Stimulated activated naive CD8-positive, alpha-beta T cell treated with anti-CD3 and anti-CD28 coated beads, Interleukin-15, amount 100 ng/mL, for 72 hours (primary cell): ENCODE measurements around the gene BDKRB2.

Experiments used
- ATAC-seq: fragments of 150-1000 bp; cut with Tn5 transposase; 2 replicates; pipeline ENCODE4 v1.10.0; 2021; ENCODE audit warnings: mild to moderate bottlenecking, moderate library complexity
- DNase-seq, 2 donors: peaks; one replicate each; pipeline ENCODE4 v3.0.0; 2021 to 2022
- H3K27ac Mint-ChIP-seq, 2 donors: one replicate each; pipeline ENCODE4 v1.8.0; 2022; ENCODE audit warnings: mild to moderate bottlenecking in 2 of 2, mixed read lengths in 2 of 2, moderate library complexity in 2 of 2
- H3K27me3 Mint-ChIP-seq: one replicate; pipeline ENCODE4 v1.8.0; 2022; ENCODE audit warnings: mixed read lengths
- H3K4me1 Mint-ChIP-seq: one replicate; pipeline ENCODE4 v1.8.0; 2022; ENCODE audit warnings: mild to moderate bottlenecking, mixed read lengths
- H3K4me3 Mint-ChIP-seq, 2 donors: one replicate each; pipeline ENCODE4 v1.8.0; 2022; ENCODE audit warnings: mild to moderate bottlenecking in 2 of 2, mixed read lengths in 2 of 2, moderate library complexity in 1 of 2
- H3K9me3 Mint-ChIP-seq, 2 donors: one replicate each; pipeline ENCODE4 v1.8.0; 2022; ENCODE audit warnings: mixed read lengths in 2 of 2

BDKRB2 gene

GRCh38 chr14:96257900-96258299, 53.3 kb downstream of the BDKRB2 start:
- Mint-ChIP-seq H3K9me3 (no peaks in the 10 kb centered on the region), H3K27me3 (peaks cover 54% of the 10 kb centered on the region), H3K4me1 (no peaks in the 10 kb centered on the region), H3K4me3 (no peak overlapping the region), H3K27ac (no peak overlapping the region)
- ATAC-seq (no peak), DNase-seq (no peak)

- DNase-seq (no peak), ATAC-seq (no peak)
- no peaks in the 10 kb centered on the region for H3K4me1 Mint-ChIP-seq
- peaks cover 33% of the 10 kb centered on the region for H3K27me3 Mint-ChIP-seq
- no peaks in the 10 kb centered on the region for H3K9me3 Mint-ChIP-seq
- H3K4me3 Mint-ChIP-seq = no peak overlapping the region
- no peak overlapping the region for H3K27ac Mint-ChIP-seq
These were observed 55.7 kb downstream of the BDKRB2 start for GRCh38 chr14:96260341-96260821.

- Mint-ChIP-seq H3K4me1 (no peaks in the 10 kb centered on the region), H3K4me3 (no peak overlapping the region), H3K9me3 (no peaks in the 10 kb centered on the region), H3K27ac (no peak overlapping the region), H3K27me3 (peaks cover 32% of the 10 kb centered on the region)
- no peak for ATAC-seq
- DNase-seq = no peak
These were observed 56.4 kb downstream of the BDKRB2 start for GRCh38 chr14:96261053-96261452.

GRCh38 chr14:96261772-96262655, 57.4 kb downstream of the BDKRB2 start:
- DNase-seq = no peak
- H3K4me3 Mint-ChIP-seq = no peak overlapping the region
- no peak overlapping the region for H3K27ac Mint-ChIP-seq
- H3K27me3 Mint-ChIP-seq = peaks cover 22% of the 10 kb centered on the region
- no peaks in the 10 kb centered on the region for H3K4me1 Mint-ChIP-seq
- H3K9me3 Mint-ChIP-seq = no peaks in the 10 kb centered on the region
- ATAC-seq = no peak

- Mint-ChIP-seq H3K4me3 (no peak overlapping the region), H3K27ac (no peak overlapping the region), H3K9me3 (no peaks in the 10 kb centered on the region), H3K27me3 (peaks cover 14% of the 10 kb centered on the region), H3K4me1 (no peaks in the 10 kb centered on the region)
- no peak for DNase-seq
- no peak for ATAC-seq
These were observed 58.9 kb downstream of the BDKRB2 start for GRCh38 chr14:96263347-96264199.

GRCh38 chr14:96264200-96264553, 59.5 kb downstream of the BDKRB2 start:
- DNase-seq (no peak), ATAC-seq (no peak)
- Mint-ChIP-seq H3K4me1 (no peaks in the 10 kb centered on the region), H3K27me3 (peaks cover 14% of the 10 kb centered on the region), H3K9me3 (no peaks in the 10 kb centered on the region), H3K27ac (no peak overlapping the region), H3K4me3 (no peak overlapping the region)

GRCh38 chr14:96264853-96265252, 60.2 kb downstream of the BDKRB2 start:
- no peak for DNase-seq
- Mint-ChIP-seq H3K27ac (peak overlapping the region in 1 of 2 donors; percentile 21), H3K9me3 (no peaks in the 10 kb centered on the region), H3K4me3 (no peak overlapping the region), H3K27me3 (peaks cover 14% of the 10 kb centered on the region), H3K4me1 (no peaks in the 10 kb centered on the region)
- ATAC-seq = no peak

GRCh38 chr14:96265383-96266095, 60.9 kb downstream of the BDKRB2 start:
- peaks cover 10% of the 10 kb centered on the region for H3K27me3 Mint-ChIP-seq
- ATAC-seq (no peak), DNase-seq (no peak)
- H3K27ac Mint-ChIP-seq = no peak overlapping the region
- no peaks in the 10 kb centered on the region for H3K4me1 Mint-ChIP-seq
- H3K9me3 Mint-ChIP-seq = no peaks in the 10 kb centered on the region
- no peak overlapping the region for H3K4me3 Mint-ChIP-seq

GRCh38 chr14:96267336-96267735, 62.7 kb downstream of the BDKRB2 start:
- Mint-ChIP-seq H3K4me1 (no peaks in the 10 kb centered on the region), H3K4me3 (no peak overlapping the region), H3K27me3 (no peaks in the 10 kb centered on the region), H3K9me3 (peaks cover 0 to 10% of the 10 kb centered on the region in 2 donors), H3K27ac (no peak overlapping the region)
- ATAC-seq = no peak
- DNase-seq = no peak

GRCh38 chr14:96267916-96268315, 63.3 kb downstream of the BDKRB2 start:
- H3K4me1 Mint-ChIP-seq = no peaks in the 10 kb centered on the region
- no peak overlapping the region for H3K27ac Mint-ChIP-seq
- no peak overlapping the region for H3K4me3 Mint-ChIP-seq
- peaks cover 0 to 10% of the 10 kb centered on the region in 2 donors for H3K9me3 Mint-ChIP-seq
- no peaks in the 10 kb centered on the region for H3K27me3 Mint-ChIP-seq
- no peak for DNase-seq
- no peak for ATAC-seq

- DNase-seq = no peak
- ATAC-seq = no peak
- H3K4me1 Mint-ChIP-seq = no peaks in the 10 kb centered on the region
- peaks cover 0 to 10% of the 10 kb centered on the region in 2 donors for H3K9me3 Mint-ChIP-seq
- H3K27ac Mint-ChIP-seq = no peak overlapping the region
- no peaks in the 10 kb centered on the region for H3K27me3 Mint-ChIP-seq
- H3K4me3 Mint-ChIP-seq = no peak overlapping the region
These were observed 64.1 kb downstream of the BDKRB2 start for GRCh38 chr14:96268431-96269358.

GRCh38 chr14:96269359-96269710, 64.7 kb downstream of the BDKRB2 start:
- Mint-ChIP-seq H3K4me1 (no peaks in the 10 kb centered on the region), H3K27ac (peak overlapping the region in 1 of 2 donors; percentile 44), H3K4me3 (no peak overlapping the region), H3K27me3 (no peaks in the 10 kb centered on the region), H3K9me3 (peaks cover 0 to 10% of the 10 kb centered on the region in 2 donors)
- DNase-seq (no peak), ATAC-seq (no peak)

- Mint-ChIP-seq H3K27me3 (no peaks in the 10 kb centered on the region), H3K4me1 (peaks cover 4% of the 10 kb centered on the region), H3K27ac (no peak overlapping the region), H3K9me3 (peaks cover 0 to 10% of the 10 kb centered on the region in 2 donors), H3K4me3 (no peak overlapping the region)
- DNase-seq = no peak
- no peak for ATAC-seq
These were observed 66.2 kb downstream of the BDKRB2 start for GRCh38 chr14:96270565-96271420.

GRCh38 chr14:96271421-96271762, 66.8 kb downstream of the BDKRB2 start:
- Mint-ChIP-seq H3K27ac (no peak overlapping the region), H3K27me3 (no peaks in the 10 kb centered on the region), H3K4me3 (no peak overlapping the region), H3K9me3 (peaks cover 0 to 10% of the 10 kb centered on the region in 2 donors), H3K4me1 (peaks cover 4% of the 10 kb centered on the region)
- ATAC-seq (no peak), DNase-seq (no peak)
